ENCODE measurements around the gene DPP7.
A peak's percentile ranks its signal among the peaks of the same experiment; 100 is the strongest.
"Not testable (repeated sequence)": the region's sequence is repeated elsewhere in the genome, so short reads cannot be mapped to it uniquely, and the experiment has no call there.

Gene DPP7

DNA sequence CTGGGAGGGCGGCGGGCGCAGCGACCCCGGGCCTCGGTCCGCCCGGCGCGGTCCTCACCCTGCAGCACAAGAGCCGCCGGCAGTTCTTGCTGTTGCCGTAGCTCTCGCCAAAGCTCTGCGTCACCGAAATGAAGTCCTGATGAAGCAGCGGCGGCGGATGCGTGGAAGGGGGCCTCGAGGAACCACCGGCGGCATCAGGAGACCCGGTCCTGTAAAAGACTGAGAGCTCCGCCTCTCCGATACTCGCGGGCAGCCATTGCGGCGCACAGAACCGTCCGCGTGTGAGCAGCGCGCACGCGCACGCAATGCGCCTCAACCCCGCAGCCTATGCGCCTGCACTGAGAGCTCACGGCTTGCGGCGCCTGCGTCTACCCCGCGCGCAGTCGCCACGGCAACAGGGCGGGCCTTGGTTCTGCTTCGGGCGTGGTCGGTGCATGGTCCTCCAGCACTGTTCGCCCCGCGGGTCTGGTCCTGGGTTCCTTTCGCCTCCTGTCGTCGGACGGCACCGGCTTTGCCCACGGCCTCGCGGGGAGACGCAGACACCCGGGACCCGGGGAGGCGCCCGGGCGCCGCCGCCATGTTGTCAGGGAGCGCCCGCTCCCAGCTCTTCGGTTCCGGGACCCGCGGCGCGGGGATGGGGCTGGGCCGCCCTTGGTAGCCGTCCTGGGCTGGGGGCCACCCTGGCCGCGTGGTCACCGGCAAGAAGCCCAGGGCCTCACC lies 15.1 kb upstream of the DPP7 start:
- DNase-seq (ENCODE audit: low read depth in 2 of 2): peak; percentile 84 to 87

- no peak for DNase-seq (ENCODE audit: low read depth in 2 of 2)
Measured at GRCh38 chr9:137128862-137129455, 14.4 kb upstream of the DPP7 start.

DNA sequence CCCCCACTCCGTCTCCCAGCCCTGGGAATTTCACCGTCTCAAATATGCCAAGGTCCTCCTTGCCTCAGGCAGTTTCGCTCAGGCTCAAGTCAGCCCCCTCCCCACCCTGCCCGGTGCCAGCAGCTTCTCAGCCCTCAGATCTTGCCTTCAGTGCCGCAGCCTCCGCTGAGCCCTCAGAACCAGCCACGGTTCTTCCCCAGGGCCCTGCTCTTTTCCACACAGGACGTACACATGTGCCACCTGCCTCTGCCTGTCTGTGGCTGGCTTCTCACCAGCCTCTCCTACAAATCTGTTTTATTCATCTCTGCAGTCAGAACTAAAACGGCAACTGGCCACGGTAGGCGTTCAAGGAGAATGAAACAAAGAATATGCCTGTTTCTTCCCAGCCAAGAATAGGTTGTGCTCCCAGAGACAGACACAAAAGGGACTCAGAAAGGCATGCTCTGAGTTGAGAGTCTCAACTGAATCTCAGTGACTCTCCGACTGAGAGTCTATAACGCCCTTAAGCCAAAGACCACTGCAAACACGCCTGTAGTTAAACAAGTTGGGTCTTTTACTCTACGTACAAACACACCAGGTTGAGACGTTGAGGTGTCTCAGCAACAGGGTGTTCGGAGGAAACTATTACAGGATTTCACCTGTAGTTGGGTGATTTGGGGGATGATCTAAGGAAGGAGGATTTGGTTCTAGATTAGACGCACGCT lies 13.8 kb upstream of the DPP7 start:
- DNase-seq (ENCODE audit: low read depth in 2 of 2): no peak

DNA sequence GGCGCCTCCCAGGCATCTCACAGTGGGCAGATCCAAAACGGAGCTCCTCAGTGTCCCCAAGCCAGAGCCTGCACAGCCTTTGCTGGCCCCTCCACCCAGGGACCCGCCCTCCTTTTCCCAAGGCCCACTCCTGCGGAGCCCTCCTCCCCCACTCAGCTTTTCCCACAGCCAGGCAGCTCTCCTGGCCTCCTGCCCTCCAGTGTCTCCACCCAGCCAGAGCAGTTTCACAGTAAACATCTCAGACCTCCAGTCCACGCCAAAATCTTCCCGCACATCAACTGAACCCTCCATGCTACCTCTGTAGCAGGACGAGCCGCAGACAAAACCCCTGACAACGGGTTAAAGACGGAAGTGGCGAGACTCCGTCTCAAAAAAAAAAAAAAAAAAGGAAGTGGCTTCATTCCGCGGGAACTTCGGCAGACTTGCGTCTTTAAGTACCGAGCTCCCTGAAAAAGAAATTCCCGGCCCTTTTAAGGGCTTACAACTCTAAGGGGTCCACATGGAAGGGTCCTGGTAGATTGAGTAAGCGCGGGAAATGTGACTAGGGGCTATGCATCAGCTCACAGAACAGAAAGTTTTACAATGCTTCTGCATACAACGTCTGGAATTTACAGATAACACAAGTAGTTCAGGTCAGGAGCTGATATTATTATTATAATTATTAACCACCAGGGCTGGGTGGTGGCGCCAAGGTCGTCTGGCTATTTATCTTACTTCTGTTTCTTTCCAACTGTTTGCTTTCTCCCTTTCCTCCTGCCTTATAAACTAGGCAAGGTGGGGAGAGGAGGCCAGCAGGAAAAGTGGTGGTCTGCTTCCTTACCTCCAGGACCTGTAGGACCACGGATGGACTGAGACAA lies 13.0 kb upstream of the DPP7 start:
- no peak for DNase-seq (ENCODE audit: low read depth in 2 of 2)

DNA sequence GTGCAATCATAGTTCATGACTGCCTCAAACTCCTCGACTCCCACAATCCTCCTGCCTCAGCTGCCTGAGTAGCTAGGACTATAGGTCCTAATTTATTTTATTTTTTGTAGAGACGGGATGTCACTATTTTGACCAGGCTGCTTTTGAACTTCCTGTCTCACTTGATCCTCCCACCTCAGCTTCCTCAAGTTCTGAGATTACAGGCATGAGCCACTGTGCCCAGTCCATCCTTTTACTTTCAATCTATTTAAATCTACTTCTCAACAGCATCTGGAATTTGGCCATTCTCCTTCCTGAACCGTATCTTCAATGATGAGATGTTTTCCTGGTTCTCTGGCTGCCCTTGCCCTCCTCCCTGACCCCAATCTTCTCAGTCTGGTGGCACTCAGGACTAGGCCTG lies 12.3 kb upstream of the DPP7 start:
- no peak for DNase-seq (ENCODE audit: low read depth in 2 of 2)

GRCh38 chr9:137123952-137124462 lies 9.5 kb upstream of the DPP7 start:
- DNase-seq (ENCODE audit: low read depth in 2 of 2): not testable (repeated sequence)

- DNase-seq (ENCODE audit: low read depth in 2 of 2): no peak
Measured at GRCh38 chr9:137123468-137123837, 8.9 kb upstream of the DPP7 start.

GRCh38 chr9:137122796-137123467 lies 8.4 kb upstream of the DPP7 start:
- not testable (repeated sequence) for DNase-seq (ENCODE audit: low read depth in 2 of 2)

- DNase-seq (ENCODE audit: low read depth in 2 of 2): not testable (repeated sequence)
Measured at GRCh38 chr9:137121927-137122795, 7.6 kb upstream of the DPP7 start.

DNA sequence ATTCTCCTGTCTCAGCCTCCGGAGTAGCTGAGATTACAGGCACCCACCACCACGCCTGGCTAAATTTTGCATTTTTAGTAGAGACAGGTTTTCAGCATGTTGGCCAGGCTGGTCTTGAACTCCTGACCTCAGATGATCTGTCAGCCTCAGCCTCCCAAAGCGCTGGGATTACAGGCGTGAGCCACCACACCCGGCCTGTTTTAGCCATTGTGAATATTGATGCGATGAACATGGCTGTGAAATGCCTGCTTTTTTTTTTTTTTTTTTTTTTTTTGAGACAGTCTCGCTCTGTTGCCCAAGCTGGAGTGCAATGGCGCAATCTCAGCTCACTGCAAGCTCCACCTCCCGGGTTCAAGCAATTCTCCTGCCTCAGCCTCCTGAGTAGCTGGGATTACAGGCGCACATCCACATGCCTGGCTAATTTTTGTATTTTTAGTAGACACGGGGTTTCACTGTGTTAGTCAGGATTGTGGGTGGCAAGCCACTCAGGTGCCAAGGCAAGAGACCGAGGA lies 3.6 kb upstream of the DPP7 start:
- not testable (repeated sequence) for DNase-seq (ENCODE audit: low read depth in 2 of 2)

GRCh38 chr9:137117269-137117731 lies 2.8 kb upstream of the DPP7 start:
- no peak for DNase-seq (ENCODE audit: low read depth in 2 of 2)

DNA sequence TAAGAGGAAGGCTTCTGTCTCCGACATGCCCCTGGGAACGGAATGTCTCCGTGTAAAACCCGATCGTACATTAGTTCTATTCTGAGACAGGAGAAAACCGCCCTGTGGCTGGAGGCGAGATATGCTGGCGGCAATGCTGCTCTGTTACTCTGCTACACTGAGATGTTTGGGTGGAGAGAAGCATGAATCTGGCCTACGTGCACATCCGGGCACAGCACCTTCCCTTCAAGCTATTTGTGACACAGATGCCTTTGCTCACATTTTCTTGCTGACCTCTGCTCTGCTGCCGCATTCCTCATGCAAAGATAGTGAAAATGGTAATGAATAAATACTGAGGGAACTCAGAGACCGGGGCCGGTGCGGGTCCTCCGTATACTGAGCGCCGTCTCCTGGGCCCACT lies 2.2 kb upstream of the DPP7 start:
- DNase-seq (ENCODE audit: low read depth in 2 of 2): no peak

DNA sequence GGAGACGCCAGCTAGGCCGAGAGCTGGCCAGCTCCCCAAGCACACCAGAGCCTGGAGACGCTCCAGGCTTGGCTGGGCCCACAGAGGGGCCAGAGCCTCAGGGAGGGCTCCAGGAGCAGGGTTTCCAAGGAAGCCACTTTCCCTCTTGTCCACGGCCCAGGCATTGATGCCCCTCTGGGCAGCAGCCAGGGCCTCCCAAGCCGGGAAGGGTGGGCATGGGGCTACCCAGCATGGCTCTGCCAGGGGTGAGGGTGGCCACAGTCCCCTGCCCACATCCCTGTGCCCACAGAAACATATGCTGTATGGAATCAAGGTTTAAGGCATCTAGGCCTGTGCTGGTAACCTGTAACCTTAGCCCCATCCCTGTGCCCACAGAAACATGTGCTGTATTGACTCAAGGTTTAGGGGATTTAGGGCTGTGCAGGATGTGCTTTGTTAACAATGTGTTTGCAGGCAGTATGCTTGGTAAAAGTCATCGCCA lies 1.5 kb upstream of the DPP7 start:
- no peak for DNase-seq (ENCODE audit: low read depth in 2 of 2)

DNA sequence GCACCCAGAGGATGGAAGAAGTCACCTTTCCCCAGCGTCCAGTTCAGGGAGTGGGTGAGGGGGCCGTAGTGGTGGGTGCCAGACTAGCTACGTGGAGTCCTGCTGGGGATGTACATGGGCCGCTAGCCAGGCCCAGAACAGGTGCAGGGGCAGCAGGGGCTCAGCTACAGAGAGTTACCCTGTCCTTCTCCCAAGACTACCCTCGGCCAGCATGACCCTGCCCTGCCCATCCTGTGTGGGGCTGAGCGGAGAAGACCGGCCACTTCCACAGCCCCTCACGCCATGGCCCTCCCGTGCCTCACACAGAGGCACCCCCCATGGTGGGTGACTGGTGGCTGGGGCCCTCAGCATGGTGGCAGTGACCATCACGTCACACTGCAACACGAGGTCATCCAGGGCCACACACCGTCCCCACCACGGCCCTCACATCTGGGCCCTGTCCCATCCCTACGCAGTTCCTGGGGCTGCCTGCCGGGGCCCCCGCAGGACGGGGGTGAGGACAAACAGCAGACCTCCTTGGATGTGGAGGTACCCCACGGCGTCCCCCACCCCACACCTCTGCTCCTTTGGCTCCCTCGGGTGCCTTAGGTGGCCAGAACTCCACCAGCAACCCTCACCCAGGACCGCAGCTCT lies 977 bp upstream of the DPP7 start:
- DNase-seq (ENCODE audit: low read depth in 2 of 2): no peak

DNA sequence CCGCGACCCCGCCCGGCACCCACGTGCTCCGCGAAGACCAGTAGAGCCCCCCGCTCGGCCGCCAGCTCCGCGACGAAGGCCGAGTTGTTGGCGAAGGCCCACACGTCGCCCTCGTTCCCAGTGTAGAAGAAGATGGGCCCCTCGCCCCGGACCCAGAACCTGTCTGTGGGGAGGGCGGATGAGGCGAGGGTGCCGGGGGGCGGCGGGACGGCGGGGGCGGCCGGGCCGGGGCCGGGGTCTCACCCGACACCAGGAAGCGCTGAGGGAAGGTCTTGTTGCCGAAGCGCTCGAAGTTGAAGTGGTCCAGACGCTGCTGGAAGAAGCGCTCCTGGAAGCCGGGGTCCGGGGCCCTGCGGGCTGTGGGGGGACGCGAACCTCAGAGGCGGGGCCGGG lies 317 bp downstream of the DPP7 start:
- no peak for DNase-seq (ENCODE audit: low read depth in 2 of 2)

GRCh38 chr9:137113385-137114159 lies 961 bp downstream of the DPP7 start:
- no peak for DNase-seq (ENCODE audit: low read depth in 2 of 2)

GRCh38 chr9:137112564-137113384 lies 1.8 kb downstream of the DPP7 start:
- no peak for DNase-seq (ENCODE audit: low read depth in 2 of 2)

Data from stimulated activated CD4-positive, alpha-beta T cell treated with anti-CD3 and anti-CD28 coated beads, Interleukin-4, amount 100 ng/mL, for 48 hours (primary cell).